LNCAP (cell line): Measurements from ENCODE around the gene C11orf21.

Experiments
- TF ChIP-seq, protein P1 (sequence below): fragments of 450-650 bp; IDR thresholded peaks from 2 replicates; pipeline ENCODE4 v1.5.1; 2017; ENCODE audit warnings: mild to moderate bottlenecking

C11orf21 gene

DNA sequence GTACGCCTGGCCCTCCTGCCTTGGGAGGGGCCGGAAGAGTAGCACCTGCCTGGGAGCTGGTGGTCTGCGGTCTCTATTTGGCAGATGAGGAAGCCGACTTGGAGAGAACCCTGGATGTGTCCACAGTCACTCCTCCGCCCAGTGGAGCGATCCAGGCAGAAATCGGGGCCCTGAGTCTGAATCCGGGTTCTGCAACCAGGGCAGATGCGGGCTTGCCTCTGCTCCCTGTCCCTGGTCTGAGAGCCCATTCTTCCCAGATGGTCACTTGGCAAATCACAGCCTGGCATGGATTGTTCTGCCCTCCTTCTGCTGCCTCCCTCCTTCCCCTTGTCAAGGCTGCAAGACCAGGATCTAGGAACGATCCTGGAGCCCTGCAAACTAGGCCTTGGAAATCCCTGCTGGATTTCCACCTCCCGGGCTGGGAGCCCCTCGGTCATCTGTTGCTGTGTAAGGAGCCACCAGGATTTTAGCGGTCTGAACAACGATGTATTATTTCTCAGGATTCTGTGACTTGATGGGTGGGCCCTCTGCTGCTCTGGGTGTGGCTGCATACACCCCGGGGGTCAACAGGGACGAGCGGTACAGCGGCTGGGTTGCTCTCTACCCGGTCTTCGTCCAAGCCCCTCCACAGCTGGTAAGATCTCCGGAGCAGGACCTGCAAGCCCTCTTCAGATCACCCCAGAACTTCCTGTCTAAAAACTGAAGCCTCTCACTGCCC, 29.3 kb downstream of the C11orf21 start:
- TF ChIP-seq, protein P1, sequence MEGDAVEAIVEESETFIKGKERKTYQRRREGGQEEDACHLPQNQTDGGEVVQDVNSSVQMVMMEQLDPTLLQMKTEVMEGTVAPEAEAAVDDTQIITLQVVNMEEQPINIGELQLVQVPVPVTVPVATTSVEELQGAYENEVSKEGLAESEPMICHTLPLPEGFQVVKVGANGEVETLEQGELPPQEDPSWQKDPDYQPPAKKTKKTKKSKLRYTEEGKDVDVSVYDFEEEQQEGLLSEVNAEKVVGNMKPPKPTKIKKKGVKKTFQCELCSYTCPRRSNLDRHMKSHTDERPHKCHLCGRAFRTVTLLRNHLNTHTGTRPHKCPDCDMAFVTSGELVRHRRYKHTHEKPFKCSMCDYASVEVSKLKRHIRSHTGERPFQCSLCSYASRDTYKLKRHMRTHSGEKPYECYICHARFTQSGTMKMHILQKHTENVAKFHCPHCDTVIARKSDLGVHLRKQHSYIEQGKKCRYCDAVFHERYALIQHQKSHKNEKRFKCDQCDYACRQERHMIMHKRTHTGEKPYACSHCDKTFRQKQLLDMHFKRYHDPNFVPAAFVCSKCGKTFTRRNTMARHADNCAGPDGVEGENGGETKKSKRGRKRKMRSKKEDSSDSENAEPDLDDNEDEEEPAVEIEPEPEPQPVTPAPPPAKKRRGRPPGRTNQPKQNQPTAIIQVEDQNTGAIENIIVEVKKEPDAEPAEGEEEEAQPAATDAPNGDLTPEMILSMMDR = no peak

DNA sequence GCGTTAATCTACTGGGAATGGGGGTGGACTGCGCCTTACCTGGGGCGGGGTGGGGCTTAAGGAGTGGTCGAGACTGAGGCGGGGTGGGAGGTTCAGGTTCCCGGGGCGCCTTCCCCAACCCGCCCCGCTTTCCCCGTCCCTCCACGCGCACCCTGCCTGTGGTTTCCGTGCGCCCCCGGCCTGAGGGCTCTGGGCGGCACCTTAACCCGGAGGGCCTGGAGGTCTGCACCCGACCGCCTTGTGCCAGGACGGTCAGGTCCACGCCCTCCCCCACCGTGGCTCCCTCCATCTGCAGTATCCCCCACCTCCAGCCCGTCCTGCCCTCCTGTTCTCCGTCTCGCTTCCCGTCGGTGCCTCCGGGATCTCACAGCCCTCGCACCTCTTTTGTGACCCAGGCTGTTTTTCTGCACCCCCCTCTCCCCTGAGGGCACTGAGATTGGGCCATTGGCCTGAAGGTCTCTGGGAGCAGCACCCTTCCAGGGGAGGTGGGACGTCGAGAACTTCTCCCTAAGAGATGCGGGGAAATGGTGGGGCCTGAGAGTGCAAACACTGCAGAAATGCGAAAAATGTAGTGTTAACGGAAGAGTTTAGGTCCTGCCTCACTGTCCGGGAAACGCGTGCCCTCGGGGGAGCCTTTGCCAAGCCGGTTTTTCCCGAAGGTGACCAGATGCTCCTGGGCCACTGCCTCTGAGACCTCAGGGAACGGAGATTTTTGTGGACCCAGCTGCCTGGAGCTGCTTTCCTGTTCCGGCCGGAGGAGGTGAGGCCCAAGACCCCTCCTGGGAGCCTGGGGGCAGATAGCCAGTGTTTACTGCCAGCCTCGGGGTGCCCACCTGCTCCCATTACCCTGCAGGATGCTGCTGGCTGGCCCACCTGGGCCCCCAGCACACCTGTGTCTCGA, 30.1 kb downstream of the C11orf21 start:
- TF ChIP-seq, protein P1 = no peak

- TF ChIP-seq, protein P1 = no peak
These were observed 30.7 kb downstream of the C11orf21 start for GRCh38 chr11:2271077-2271326.

DNA sequence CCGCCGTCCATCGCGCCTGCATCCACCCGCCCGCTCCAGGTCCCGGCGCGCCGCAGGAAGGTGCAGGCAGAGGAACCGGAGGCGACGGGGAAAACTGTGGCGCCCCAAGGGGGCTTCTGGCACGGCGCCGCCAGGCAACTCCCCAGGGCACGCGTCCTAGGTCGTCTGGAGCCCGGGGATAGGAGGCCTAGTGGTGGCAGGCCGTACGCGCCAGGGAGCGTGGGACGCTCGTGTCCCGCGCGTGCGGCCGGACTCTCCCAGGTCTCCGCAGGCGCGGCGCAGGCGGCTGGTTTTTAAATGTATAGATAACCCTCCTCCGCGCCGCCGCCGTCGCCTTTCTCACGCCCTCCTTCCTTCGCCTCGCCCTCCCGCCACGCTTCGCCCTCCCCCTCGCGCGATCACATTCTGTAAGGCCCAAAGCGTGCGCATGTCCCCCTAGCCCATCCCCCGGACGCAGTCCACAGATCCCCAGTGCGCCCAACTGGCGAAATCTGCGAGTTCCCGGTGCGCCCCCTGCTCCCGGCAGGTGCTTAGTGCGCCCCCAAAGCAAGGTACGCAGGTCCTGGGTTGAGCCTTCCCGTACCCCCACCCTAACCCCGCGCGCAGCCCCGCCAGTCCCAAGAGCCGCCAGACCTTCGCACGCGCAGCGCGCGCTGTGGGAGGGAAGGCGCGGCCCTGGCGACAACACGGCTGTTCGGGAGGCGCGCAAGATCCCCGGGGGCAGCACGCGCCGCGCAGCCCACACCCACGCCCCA, 31.2 kb downstream of the C11orf21 start, which contains the start of gene ASCL2:
TSS of gene ASCL2 (minus strand) at position 267 of the 755 bp plus-strand sequence. CDS start at position 11, 256 bp downstream.
- TF ChIP-seq, protein P1 = no peak

GRCh38 chr11:2269601-2270321, 32.0 kb downstream of the C11orf21 start:
- TF ChIP-seq, protein P1 = peak; percentile 70

DNA sequence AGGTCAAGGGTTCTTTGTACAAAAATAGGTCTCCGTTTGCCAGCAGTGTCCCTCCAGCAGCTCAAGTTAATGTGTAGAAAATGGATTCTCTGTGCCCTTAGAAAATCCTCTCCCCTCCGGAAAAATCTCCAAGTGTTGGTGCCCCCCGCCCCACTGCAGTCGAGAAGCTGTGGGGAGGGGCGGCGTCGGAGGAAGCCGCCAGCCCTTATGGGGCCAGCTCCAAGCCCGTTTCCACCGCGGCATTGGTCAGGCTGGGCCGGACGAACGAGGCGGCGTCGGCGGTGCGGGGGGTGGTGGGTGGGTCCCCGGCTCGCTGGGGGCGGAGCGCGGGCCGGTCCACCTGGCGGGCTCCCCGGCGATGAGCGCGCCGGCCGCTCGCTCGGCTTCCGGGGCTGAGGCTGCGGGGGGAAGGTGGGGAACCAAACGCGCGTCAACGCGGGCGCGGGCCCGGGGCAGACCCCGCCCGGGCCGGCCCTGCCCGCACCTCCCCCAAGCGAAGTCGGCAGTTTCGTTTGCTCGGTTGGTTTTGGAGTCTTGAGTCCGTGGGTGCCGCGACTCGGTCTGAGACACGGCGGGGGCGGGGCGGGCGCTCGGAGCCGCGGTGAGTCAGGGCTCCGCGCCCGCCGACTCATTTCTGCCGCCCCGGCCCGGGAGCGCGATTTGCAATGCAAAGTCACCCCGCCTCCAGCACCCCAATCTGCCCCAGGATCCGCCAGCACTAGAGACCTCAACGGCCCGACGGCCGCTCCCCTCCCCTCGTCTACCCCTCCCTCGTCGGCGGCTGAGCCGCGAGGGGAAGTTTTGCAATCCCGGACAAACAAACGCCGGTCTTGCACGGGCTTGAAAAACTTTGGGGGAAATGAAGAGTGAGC, 32.8 kb downstream of the C11orf21 start:
- TF ChIP-seq, protein P1 = no peak
